ENCODE measurements around the gene CNTN4.

CNTN4 gene

DNA sequence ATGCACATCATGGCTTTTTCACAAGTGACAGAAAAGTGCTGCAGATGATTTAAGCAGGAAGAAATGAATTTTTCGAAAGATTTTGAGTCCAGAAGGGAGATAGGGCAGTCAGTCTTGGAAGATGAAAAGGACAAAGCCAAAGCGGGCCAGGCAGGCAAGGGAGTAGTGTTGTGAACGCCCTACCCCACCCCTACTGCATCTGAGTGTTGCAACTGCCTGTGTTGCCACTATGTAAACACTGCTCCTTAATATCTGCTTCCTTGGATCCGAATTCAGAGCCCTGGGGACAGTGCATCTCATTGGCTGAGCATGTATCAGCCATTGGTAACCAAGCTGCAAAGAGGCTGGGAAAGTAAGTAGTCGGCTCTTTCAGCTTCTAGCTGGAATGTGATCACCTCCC is 39.0 kb downstream of the CNTN4 start:
- Histone ChIP-seq H3K4me1 (ENCODE audit: low read length) (no peaks in the 10 kb centered on the region), H3K4me2 (ENCODE audit: low read depth, low read length) (no peak overlapping the region), H2AFZ (ENCODE audit: low read length) (no peak overlapping the region), H3K79me2 (ENCODE audit: low read length) (no peaks in the 10 kb centered on the region), H4K20me1 (ENCODE audit: insufficient read depth, low read length) (no peaks in the 10 kb centered on the region), H3K27me3 (replicated peaks; ENCODE audit: insufficient read depth, low read length) (no peaks in the 10 kb centered on the region), H3K27ac (ENCODE audit: low read length) (no peak overlapping the region), H3K9ac (ENCODE audit: low read length) (no peak overlapping the region), H3K36me3 (replicated peaks; ENCODE audit: insufficient read depth, low read length) (no peaks in the 10 kb centered on the region), H3K9me3 (replicated peaks; ENCODE audit: insufficient read depth, low read length) (no peaks in the 10 kb centered on the region), H3F3A (ENCODE audit: insufficient read depth, low read length) (no peaks in the 10 kb centered on the region), H3K9me2 (replicated peaks; ENCODE audit: insufficient read depth, low read length) (no peaks in the 10 kb centered on the region), H3K4me3 (ENCODE audit: low read length) (no peak overlapping the region)
- no peak for DNase-seq
- TF ChIP-seq EZH2phosphoT487 (IDR thresholded peaks at IDR 0.05; ENCODE audit: low read length): no peak
- no peak for TF ChIP-seq EZH2 (optimal IDR thresholded peaks at IDR 0.05; ENCODE audit: low read depth, low read length)
- TF ChIP-seq, protein P1, sequence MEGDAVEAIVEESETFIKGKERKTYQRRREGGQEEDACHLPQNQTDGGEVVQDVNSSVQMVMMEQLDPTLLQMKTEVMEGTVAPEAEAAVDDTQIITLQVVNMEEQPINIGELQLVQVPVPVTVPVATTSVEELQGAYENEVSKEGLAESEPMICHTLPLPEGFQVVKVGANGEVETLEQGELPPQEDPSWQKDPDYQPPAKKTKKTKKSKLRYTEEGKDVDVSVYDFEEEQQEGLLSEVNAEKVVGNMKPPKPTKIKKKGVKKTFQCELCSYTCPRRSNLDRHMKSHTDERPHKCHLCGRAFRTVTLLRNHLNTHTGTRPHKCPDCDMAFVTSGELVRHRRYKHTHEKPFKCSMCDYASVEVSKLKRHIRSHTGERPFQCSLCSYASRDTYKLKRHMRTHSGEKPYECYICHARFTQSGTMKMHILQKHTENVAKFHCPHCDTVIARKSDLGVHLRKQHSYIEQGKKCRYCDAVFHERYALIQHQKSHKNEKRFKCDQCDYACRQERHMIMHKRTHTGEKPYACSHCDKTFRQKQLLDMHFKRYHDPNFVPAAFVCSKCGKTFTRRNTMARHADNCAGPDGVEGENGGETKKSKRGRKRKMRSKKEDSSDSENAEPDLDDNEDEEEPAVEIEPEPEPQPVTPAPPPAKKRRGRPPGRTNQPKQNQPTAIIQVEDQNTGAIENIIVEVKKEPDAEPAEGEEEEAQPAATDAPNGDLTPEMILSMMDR (IDR thresholded peaks at IDR 0.05; ENCODE audit: low read length): no peak

DNA sequence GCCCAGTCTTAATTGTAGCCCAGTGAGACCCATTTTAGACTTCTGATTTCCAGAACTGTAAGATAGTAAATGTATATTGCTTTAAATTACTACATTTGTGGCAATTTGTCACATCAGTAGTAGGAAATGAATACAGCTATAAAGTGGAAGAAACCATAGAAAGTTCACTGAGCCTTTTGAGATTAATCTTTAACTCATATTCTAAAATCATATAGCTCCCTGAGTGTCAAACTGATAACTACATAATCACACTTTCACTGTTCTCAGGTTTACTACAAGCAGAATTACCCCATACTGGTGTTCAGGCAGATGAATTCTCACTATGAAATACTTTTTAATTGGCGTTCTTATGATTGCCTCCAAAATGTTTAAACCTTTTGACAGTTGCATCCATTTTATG is 42.8 kb downstream of the CNTN4 start:
- no peaks in the 10 kb centered on the region for H3K27me3 ChIP-seq (replicated peaks; ENCODE audit: insufficient read depth, low read length)
- no peaks in the 10 kb centered on the region for H4K20me1 ChIP-seq (ENCODE audit: insufficient read depth, low read length)
- no peak overlapping the region for H3K27ac ChIP-seq (ENCODE audit: low read length)
- H3K4me1 ChIP-seq (ENCODE audit: low read length): no peaks in the 10 kb centered on the region
- no peaks in the 10 kb centered on the region for H3F3A ChIP-seq (ENCODE audit: insufficient read depth, low read length)
- no peaks in the 10 kb centered on the region for H3K79me2 ChIP-seq (ENCODE audit: low read length)
- H3K36me3 ChIP-seq (replicated peaks; ENCODE audit: insufficient read depth, low read length): no peaks in the 10 kb centered on the region
- no peak for DNase-seq
- no peak overlapping the region for H2AFZ ChIP-seq (ENCODE audit: low read length)
- no peak overlapping the region for H3K9ac ChIP-seq (ENCODE audit: low read length)
- no peaks in the 10 kb centered on the region for H3K9me2 ChIP-seq (replicated peaks; ENCODE audit: insufficient read depth, low read length)
- TF ChIP-seq EZH2 (optimal IDR thresholded peaks at IDR 0.05; ENCODE audit: low read depth, low read length): no peak
- TF ChIP-seq, protein P1 (IDR thresholded peaks at IDR 0.05; ENCODE audit: low read length): no peak
- no peak for TF ChIP-seq EZH2phosphoT487 (IDR thresholded peaks at IDR 0.05; ENCODE audit: low read length)
- no peaks in the 10 kb centered on the region for H3K9me3 ChIP-seq (replicated peaks; ENCODE audit: insufficient read depth, low read length)
- no peak overlapping the region for H3K4me2 ChIP-seq (ENCODE audit: low read depth, low read length)
- no peak overlapping the region for H3K4me3 ChIP-seq (ENCODE audit: low read length)

DNA sequence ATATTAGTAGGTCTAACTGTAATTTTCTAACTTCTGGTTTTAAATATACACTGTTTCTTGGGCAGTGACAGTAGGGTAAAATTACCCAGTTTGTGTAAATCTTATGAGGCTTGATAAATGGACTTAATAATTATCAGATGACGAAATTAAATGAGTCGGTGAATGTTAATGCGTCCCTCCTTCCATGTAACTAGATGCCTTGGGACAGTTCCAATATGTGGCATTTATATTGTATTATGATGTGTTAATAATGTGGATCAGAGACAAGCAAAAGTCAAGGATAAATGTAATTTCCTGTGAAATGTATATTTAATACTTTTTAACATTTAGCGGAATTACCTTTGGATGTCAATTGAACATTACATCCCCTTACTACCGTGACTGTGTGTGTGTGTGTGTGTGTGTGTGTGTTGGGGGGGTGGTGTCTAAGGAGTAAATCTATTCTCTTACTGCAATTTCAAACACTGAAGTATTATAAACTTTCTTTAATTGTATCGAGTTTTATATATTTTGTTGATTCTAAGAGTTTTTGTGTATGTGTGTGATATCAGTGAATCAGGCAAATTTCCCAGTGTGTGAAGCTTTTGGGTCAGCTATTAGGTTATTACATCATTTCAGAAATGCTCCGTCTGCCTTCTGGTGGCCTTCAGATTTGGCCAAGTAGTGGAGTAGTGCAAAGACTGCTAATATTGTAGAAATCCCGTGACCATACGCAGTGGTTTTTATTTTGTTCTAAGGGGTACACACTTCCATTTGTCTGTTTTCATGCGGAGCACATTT is 50.1 kb downstream of the CNTN4 start:
- H3K4me2 ChIP-seq (ENCODE audit: low read depth, low read length): no peak overlapping the region
- no peak overlapping the region for H2AFZ ChIP-seq (ENCODE audit: low read length)
- H3F3A ChIP-seq (ENCODE audit: insufficient read depth, low read length): no peaks in the 10 kb centered on the region
- H4K20me1 ChIP-seq (ENCODE audit: insufficient read depth, low read length): no peaks in the 10 kb centered on the region
- H3K36me3 ChIP-seq (replicated peaks; ENCODE audit: insufficient read depth, low read length): no peaks in the 10 kb centered on the region
- no peak overlapping the region for H3K27ac ChIP-seq (ENCODE audit: low read length)
- H3K9me2 ChIP-seq (replicated peaks; ENCODE audit: insufficient read depth, low read length): no peaks in the 10 kb centered on the region
- no peak for DNase-seq
- H3K27me3 ChIP-seq (replicated peaks; ENCODE audit: insufficient read depth, low read length): no peaks in the 10 kb centered on the region
- H3K4me3 ChIP-seq (ENCODE audit: low read length): no peak overlapping the region
- H3K9ac ChIP-seq (ENCODE audit: low read length): no peak overlapping the region
- no peaks in the 10 kb centered on the region for H3K9me3 ChIP-seq (replicated peaks; ENCODE audit: insufficient read depth, low read length)
- no peak for TF ChIP-seq EZH2 (optimal IDR thresholded peaks at IDR 0.05; ENCODE audit: low read depth, low read length)
- TF ChIP-seq, protein P1 (IDR thresholded peaks at IDR 0.05; ENCODE audit: low read length): no peak
- TF ChIP-seq EZH2phosphoT487 (IDR thresholded peaks at IDR 0.05; ENCODE audit: low read length): no peak
- no peaks in the 10 kb centered on the region for H3K79me2 ChIP-seq (ENCODE audit: low read length)
- H3K4me1 ChIP-seq (ENCODE audit: low read length): no peaks in the 10 kb centered on the region
